ENCODE measurements around the gene TMEM143.

TMEM143 gene

DNA sequence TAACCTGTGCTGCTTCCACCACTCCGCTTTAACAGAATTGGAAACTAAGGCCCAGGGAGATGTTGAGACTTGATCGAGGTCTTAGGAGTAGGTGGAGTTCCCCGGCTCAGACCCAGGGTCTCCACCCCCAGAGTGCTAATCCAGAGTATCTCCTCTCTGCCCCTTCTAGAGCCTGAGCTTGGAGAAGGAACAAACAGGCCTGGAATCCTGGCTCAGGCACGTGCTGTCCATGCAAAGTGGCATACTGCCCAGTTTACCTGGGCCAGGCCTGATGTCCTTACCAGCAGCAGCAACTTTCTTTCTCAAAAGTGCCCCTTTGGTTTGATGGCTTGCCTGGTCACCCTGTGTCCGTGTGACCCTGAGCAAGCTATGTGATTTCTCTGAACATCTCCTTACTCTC, 4.1 kb upstream of the TMEM143 start:
- H3K4me1 ChIP-seq (ENCODE audit: control insufficient read depth, low read depth, low read length) = peaks cover 3% of the 10 kb centered on the region
- H3K27ac ChIP-seq (ENCODE audit: low read length) = no peak overlapping the region
- no peak overlapping the region for H3K9ac ChIP-seq (ENCODE audit: low read length)
- H3K36me3 ChIP-seq (ENCODE audit: control insufficient read depth, low read depth, low read length) = no peaks in the 10 kb centered on the region
- H3K4me3 ChIP-seq (ENCODE audit: low read length) = no peak overlapping the region
- H3K9me3 ChIP-seq (ENCODE audit: control insufficient read depth, low read depth, low read length) = no peaks in the 10 kb centered on the region
- H3K27me3 ChIP-seq (ENCODE audit: control insufficient read depth, insufficient read depth, low read length) = no peaks in the 10 kb centered on the region

DNA sequence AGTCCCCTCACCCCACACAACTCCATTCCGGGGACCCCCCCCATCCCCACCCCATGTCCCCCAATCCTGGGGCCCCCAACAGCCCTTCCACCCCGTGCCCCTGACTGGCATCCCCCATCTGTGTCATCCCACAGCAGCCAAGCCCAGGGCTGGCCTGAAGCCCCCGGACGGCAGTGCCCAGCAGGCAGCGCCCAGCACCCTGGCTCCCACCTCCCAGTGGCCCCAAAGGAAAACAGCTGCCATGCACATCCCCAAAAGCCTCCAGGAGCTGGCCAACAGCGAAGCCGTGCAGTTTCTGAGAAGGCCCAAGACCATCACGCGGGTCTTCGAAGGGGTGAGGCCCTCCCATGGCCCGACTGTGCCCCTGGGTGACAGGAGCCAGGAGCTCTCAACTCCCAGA, 1.9 kb upstream of the TMEM143 start:
- Histone ChIP-seq H3K9ac (ENCODE audit: low read length) (no peak overlapping the region), H3K9me3 (ENCODE audit: control insufficient read depth, low read depth, low read length) (no peaks in the 10 kb centered on the region), H3K36me3 (ENCODE audit: control insufficient read depth, low read depth, low read length) (no peaks in the 10 kb centered on the region), H3K27me3 (ENCODE audit: control insufficient read depth, insufficient read depth, low read length) (no peaks in the 10 kb centered on the region), H3K4me3 (ENCODE audit: low read length) (no peak overlapping the region), H3K27ac (ENCODE audit: low read length) (no peak overlapping the region), H3K4me1 (ENCODE audit: control insufficient read depth, low read depth, low read length) (peaks cover 3% of the 10 kb centered on the region)

DNA sequence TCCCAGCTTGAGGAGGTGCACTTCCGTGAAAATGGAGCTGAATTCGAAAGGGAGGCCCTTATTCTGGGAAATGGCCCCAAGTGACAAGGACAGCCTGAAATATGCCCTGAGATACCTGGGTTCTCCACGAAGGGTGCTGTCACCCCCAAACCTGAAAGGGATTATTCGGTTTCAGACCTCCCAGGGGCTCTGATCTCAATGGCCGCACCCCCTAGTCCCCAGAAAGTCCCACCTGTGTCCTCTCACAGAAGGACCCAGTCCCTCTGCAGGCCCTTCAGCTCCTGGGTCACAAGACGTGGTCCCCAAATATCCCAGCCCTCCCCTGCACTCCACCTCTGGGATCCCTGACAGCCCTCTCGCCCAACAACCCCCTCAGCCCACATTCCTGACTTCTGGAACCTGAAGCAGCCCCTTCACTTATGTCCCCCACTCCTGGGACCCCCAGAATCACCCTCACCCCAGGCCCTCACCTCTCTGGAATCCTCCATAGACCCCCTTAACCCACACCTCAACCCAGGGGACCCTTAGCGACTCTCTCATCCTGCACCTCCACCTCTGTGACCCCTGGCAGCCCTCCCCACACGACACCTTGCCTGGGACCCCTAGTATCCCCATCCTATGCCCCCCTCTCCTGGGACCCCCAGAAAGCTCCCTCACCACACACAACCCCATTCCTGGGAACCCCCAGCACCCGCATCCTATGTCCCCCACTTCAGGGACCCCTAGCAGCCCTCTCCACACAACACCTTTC, 1.0 kb upstream of the TMEM143 start:
- Histone ChIP-seq H3K36me3 (ENCODE audit: control insufficient read depth, low read depth, low read length) (no peaks in the 10 kb centered on the region), H3K27ac (ENCODE audit: low read length) (no peak overlapping the region), H3K9ac (ENCODE audit: low read length) (peak overlapping the region; percentile 45), H3K4me3 (ENCODE audit: low read length) (peak overlapping the region; percentile 76), H3K9me3 (ENCODE audit: control insufficient read depth, low read depth, low read length) (no peaks in the 10 kb centered on the region), H3K4me1 (ENCODE audit: control insufficient read depth, low read depth, low read length) (peaks cover 3% of the 10 kb centered on the region), H3K27me3 (ENCODE audit: control insufficient read depth, insufficient read depth, low read length) (no peaks in the 10 kb centered on the region)

DNA sequence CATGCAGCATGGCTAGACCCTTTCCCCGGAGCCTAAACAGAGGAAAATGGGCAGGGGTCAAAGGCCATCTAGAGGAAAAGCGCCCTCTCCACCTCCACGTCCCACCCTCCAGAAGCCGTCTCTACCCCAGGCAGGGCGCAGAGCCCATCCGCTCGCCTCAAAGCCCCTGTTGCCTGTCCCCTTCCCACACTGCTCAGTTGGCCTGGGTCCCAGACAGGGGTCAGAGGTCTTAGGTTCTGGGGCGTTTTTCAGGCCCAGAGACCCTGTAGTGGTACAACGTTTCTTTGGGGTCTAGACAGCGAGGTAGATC, 285 bp downstream of the TMEM143 start:
- no peaks in the 10 kb centered on the region for H3K27me3 ChIP-seq (ENCODE audit: control insufficient read depth, insufficient read depth, low read length)
- H3K27ac ChIP-seq (ENCODE audit: low read length) = peak overlapping the region; percentile 72

DNA sequence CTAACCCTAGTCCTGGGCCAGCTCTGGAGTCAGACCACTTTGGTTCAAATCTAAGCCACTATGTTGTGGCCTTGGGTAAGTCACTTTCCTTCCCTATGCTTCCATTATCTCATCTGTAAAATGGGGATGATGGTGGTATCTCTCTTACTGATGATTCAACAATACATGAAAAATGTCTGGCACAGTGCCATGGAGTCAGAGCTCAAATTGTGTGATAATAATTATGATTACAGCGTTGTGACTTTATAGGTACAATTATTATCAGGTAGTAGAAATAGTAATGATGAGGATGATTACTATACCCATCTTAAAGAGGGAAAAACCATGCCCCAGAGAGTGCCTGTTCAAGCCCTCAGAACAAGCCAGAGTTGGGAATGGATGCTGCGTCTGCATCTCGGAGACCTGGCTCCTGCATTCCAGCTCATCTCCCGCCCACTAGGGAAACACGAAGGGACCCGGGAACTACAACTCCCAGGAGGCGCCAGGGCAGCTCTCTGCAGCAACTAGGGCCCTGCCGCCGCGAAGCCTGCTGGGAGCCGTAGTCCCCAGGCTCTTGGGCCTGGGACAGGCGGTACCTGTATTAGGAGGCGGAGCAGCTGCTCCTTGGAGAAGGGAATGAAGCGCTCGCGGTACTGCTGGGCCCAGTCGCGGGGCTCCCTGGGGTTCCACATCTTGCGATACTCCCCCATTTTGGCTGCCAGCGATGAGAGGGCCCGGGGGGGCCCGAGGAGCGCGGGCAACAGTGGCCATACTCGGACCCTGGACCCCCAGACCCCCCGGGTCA, 832 bp downstream of the TMEM143 start:
- H3K27ac ChIP-seq (ENCODE audit: low read length) = peak overlapping the region; percentile 72
- H3K27me3 ChIP-seq (ENCODE audit: control insufficient read depth, insufficient read depth, low read length) = no peaks in the 10 kb centered on the region
- peaks cover 3% of the 10 kb centered on the region for H3K4me1 ChIP-seq (ENCODE audit: control insufficient read depth, low read depth, low read length)
- H3K4me3 ChIP-seq (ENCODE audit: low read length) = peak overlapping the region; percentile 76
- H3K9ac ChIP-seq (ENCODE audit: low read length) = peak overlapping the region; percentile 82
- no peaks in the 10 kb centered on the region for H3K9me3 ChIP-seq (ENCODE audit: control insufficient read depth, low read depth, low read length)
- H3K36me3 ChIP-seq (ENCODE audit: control insufficient read depth, low read depth, low read length) = no peaks in the 10 kb centered on the region

More for the DNA sequence above, 285 bp downstream of the TMEM143 start:
- no peaks in the 10 kb centered on the region for H3K36me3 ChIP-seq (ENCODE audit: control insufficient read depth, low read depth, low read length)
- peaks cover 3% of the 10 kb centered on the region for H3K4me1 ChIP-seq (ENCODE audit: control insufficient read depth, low read depth, low read length)
- no peaks in the 10 kb centered on the region for H3K9me3 ChIP-seq (ENCODE audit: control insufficient read depth, low read depth, low read length)
- H3K9ac ChIP-seq (ENCODE audit: low read length) = peak overlapping the region; percentile 82
- peak overlapping the region; percentile 76 for H3K4me3 ChIP-seq (ENCODE audit: low read length)

DNA sequence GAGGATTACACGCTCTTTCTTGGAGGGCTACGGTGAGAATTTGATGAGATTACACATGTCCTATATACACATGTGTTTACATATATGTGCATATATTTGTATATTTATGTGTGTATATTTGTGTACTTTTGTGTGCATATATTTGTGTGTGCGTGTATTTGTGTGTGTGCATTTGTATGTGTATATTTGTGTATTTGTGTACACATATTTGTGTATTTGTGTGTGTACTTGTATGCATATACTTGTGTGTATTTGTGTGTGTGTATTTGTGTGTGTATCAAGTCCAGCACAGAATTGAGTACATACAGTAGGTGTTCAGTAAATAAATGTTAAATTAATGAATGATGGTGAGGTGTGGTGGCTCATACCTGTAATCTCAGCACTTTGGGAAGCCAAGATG, 1.8 kb downstream of the TMEM143 start:
- H3K4me3 ChIP-seq (ENCODE audit: low read length) = no peak overlapping the region

DNA sequence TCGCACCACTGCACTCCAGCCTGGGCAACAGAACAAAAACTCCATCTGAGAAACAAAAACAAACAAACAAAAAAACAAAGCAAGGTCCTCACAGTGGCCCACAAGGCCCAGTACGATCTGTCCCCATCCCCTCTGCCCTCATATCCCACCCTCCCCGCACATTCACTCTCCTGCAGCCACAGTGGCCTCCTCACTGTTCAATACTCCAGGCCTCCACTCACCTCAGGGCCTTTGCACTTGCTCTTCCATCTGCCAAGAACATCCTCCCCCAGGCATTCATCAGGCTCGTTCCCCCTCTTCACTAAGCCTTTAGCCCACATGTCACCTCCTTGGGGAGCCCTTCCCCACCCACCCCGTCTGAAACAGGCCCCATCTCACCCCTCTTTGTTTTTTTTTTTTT, 4.6 kb downstream of the TMEM143 start:
- Histone ChIP-seq H3K9me3 (ENCODE audit: control insufficient read depth, low read depth, low read length) (no peaks in the 10 kb centered on the region), H3K9ac (ENCODE audit: low read length) (no peak overlapping the region), H3K4me1 (ENCODE audit: control insufficient read depth, low read depth, low read length) (no peaks in the 10 kb centered on the region), H3K27ac (ENCODE audit: low read length) (no peak overlapping the region), H3K4me3 (ENCODE audit: low read length) (no peak overlapping the region), H3K36me3 (ENCODE audit: control insufficient read depth, low read depth, low read length) (no peaks in the 10 kb centered on the region), H3K27me3 (ENCODE audit: control insufficient read depth, insufficient read depth, low read length) (no peaks in the 10 kb centered on the region)

More for the DNA sequence above, 1.8 kb downstream of the TMEM143 start:
- Histone ChIP-seq H3K9ac (ENCODE audit: low read length) (no peak overlapping the region), H3K27me3 (ENCODE audit: control insufficient read depth, insufficient read depth, low read length) (no peaks in the 10 kb centered on the region), H3K27ac (ENCODE audit: low read length) (no peak overlapping the region), H3K4me1 (ENCODE audit: control insufficient read depth, low read depth, low read length) (peaks cover 3% of the 10 kb centered on the region), H3K36me3 (ENCODE audit: control insufficient read depth, low read depth, low read length) (no peaks in the 10 kb centered on the region), H3K9me3 (ENCODE audit: control insufficient read depth, low read depth, low read length) (no peaks in the 10 kb centered on the region)

DNA sequence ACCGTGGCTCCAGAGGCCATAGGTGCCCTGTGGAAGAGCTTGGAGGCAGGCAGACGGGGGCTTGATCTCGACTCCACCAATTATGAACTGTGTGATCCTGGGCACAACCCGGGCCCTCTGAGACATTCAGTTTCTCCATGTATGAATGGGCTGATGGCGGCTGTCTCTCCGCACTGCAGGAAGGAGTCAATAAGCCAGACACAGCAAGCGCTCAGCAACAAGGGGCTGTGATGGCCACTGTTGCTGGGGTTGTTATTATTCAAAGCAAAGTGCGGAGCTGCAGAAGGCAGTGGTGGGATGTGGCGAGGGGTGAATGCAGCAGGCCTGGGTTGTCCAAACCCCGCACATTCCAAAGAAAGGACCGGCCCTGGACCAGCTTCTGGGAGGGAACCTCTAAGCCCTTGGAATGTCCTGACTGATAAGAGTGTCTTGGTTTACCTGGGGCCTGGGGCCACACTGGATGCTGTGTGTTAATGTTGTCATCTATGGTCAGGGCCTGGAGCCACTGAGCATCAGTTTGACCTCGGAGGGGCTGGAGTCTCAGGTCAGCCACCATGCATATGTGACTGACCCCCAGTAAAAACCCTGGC, 8.3 kb downstream of the TMEM143 start:
- H3K9me3 ChIP-seq (ENCODE audit: control insufficient read depth, low read depth, low read length) = no peaks in the 10 kb centered on the region
- H3K4me1 ChIP-seq (ENCODE audit: control insufficient read depth, low read depth, low read length) = no peaks in the 10 kb centered on the region
- no peaks in the 10 kb centered on the region for H3K27me3 ChIP-seq (ENCODE audit: control insufficient read depth, insufficient read depth, low read length)
- H3K27ac ChIP-seq (ENCODE audit: low read length) = no peak overlapping the region
- H3K4me3 ChIP-seq (ENCODE audit: low read length) = no peak overlapping the region
- H3K9ac ChIP-seq (ENCODE audit: low read length) = no peak overlapping the region
- H3K36me3 ChIP-seq (ENCODE audit: control insufficient read depth, low read depth, low read length) = no peaks in the 10 kb centered on the region

DNA sequence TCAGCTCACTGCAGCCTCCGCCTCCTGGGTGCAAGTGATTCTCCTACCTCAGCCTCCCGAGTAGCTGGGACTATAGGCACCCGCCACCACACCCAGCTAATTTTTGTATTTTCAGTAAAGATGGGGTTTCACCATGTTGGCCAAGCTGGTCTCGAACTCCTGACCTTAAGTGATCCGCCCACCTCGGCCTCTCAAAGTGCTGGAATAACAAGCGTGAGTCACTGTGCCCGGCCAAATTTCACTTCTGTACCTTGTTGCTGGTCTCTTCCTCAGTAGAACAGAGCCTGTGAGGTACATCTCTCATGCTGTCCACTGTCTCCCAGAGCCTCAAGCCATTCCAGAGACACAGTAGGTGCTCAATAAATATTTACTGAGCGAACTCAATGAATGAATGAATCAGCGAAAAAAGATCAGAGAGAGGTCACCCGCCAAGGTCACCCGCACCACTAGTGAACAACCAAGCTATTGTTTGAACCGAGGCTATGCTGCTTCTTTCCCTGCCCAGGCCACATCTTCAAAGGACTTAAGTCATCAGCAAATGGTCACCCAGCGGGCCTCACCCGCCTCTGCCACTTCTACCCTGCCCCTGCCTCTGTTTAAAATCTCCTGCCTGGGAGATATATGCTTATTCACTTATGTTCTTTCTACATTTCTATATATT, 9.3 kb downstream of the TMEM143 start:
- Histone ChIP-seq H3K4me1 (ENCODE audit: control insufficient read depth, low read depth, low read length) (no peaks in the 10 kb centered on the region), H3K36me3 (ENCODE audit: control insufficient read depth, low read depth, low read length) (no peaks in the 10 kb centered on the region), H3K27ac (ENCODE audit: low read length) (no peak overlapping the region), H3K9me3 (ENCODE audit: control insufficient read depth, low read depth, low read length) (no peaks in the 10 kb centered on the region), H3K4me3 (ENCODE audit: low read length) (no peak overlapping the region), H3K9ac (ENCODE audit: low read length) (no peak overlapping the region), H3K27me3 (ENCODE audit: control insufficient read depth, insufficient read depth, low read length) (no peaks in the 10 kb centered on the region)

DNA sequence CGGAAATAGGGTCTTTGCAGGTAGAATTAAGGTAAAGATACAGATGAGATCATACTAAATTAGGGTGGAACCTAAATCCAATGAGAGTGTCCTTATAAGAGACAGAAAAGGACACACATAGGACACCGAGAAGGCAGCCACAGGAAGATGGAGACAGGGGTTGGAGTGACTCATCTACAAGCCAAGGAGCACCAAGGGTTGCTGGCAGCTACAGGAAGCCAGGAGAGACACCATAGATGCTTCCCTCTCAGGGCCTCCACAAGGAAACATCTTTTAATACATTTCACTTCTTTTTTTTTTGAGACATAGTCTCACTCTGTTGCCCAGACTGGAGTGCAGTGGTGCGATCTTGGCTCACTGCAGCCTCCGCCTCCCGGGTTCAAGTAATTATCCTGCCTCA, 10.1 kb downstream of the TMEM143 start:
- H3K27ac ChIP-seq (ENCODE audit: low read length) = no peak overlapping the region
- H3K27me3 ChIP-seq (ENCODE audit: control insufficient read depth, insufficient read depth, low read length) = no peaks in the 10 kb centered on the region
- H3K36me3 ChIP-seq (ENCODE audit: control insufficient read depth, low read depth, low read length) = no peaks in the 10 kb centered on the region
- H3K9me3 ChIP-seq (ENCODE audit: control insufficient read depth, low read depth, low read length) = no peaks in the 10 kb centered on the region
- no peaks in the 10 kb centered on the region for H3K4me1 ChIP-seq (ENCODE audit: control insufficient read depth, low read depth, low read length)
- no peak overlapping the region for H3K9ac ChIP-seq (ENCODE audit: low read length)
- no peak overlapping the region for H3K4me3 ChIP-seq (ENCODE audit: low read length)

DNA sequence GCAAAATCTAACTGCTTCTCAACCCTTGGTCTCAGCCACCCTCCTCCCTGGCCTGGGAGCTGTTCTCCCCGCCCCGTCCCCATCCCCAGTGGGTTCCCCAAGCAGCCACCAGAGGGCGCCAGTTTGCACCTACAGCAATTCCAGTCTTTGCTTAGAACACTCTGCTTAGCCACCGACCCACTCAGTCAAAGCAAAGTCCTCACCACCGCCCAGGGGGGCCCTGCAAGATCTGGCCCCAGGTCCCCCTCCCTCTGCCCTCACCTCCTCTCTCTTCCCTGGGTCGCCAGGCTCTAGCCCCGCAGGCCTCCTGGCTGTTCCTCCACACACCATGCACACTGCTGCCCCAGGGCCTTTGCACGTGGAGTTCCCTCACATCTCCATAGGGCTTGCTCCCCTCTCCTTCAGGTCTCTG, 12.4 kb downstream of the TMEM143 start:
- no peak overlapping the region for H3K9ac ChIP-seq (ENCODE audit: low read length)
- no peak overlapping the region for H3K4me3 ChIP-seq (ENCODE audit: low read length)
- H3K4me1 ChIP-seq (ENCODE audit: control insufficient read depth, low read depth, low read length) = no peaks in the 10 kb centered on the region
- H3K36me3 ChIP-seq (ENCODE audit: control insufficient read depth, low read depth, low read length) = no peaks in the 10 kb centered on the region
- H3K27ac ChIP-seq (ENCODE audit: low read length) = no peak overlapping the region
- no peaks in the 10 kb centered on the region for H3K9me3 ChIP-seq (ENCODE audit: control insufficient read depth, low read depth, low read length)
- H3K27me3 ChIP-seq (ENCODE audit: control insufficient read depth, insufficient read depth, low read length) = no peaks in the 10 kb centered on the region
